PC-3 (cell line): ENCODE results near the gene BBOX1.

Experiments
- EZH2phosphoT487 ChIP-seq: fragments of 300-600 bp; sonication (generic); IDR thresholded peaks from 2 replicates; pipeline ENCODE4 v1.6.1; 2018; ENCODE audit warnings: mild to moderate bottlenecking, antibody characterized with exemption, low read length, borderline replicate concordance
- TF ChIP-seq, protein P1 (sequence below): fragments of 300-600 bp; sonication (generic); conservative IDR thresholded peaks from 2 replicates; pipeline ENCODE4 v1.5.1; 2017; ENCODE audit warnings: antibody characterized with exemption, low read depth, mild to moderate bottlenecking, low read length

DNA sequence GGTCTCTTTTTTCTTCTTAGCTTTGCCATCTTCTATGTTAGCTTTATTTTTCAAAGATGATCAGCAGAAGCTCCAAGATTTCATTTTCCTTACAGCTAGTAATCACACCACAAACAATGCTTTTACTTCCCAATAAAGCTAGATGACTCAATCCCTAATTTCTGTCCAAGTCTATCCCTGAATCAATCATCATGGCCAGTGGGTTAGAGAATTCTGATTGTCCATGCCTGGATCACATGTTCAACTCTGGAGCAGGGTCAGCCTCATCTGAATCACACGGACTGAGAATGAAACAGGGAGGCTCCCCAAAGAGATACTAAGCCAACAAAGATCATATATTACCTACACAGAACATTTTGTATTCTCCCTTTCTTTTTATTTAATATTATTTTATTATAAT is 79.6 kb downstream of the BBOX1 start:
- TF ChIP-seq, protein P1, sequence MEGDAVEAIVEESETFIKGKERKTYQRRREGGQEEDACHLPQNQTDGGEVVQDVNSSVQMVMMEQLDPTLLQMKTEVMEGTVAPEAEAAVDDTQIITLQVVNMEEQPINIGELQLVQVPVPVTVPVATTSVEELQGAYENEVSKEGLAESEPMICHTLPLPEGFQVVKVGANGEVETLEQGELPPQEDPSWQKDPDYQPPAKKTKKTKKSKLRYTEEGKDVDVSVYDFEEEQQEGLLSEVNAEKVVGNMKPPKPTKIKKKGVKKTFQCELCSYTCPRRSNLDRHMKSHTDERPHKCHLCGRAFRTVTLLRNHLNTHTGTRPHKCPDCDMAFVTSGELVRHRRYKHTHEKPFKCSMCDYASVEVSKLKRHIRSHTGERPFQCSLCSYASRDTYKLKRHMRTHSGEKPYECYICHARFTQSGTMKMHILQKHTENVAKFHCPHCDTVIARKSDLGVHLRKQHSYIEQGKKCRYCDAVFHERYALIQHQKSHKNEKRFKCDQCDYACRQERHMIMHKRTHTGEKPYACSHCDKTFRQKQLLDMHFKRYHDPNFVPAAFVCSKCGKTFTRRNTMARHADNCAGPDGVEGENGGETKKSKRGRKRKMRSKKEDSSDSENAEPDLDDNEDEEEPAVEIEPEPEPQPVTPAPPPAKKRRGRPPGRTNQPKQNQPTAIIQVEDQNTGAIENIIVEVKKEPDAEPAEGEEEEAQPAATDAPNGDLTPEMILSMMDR = no peak
- TF ChIP-seq EZH2phosphoT487 = no peak
